ENCODE measurements around the gene CPEB4.
A peak's percentile ranks its signal among the peaks of the same experiment; 100 is the strongest.

Gene CPEB4

DNA sequence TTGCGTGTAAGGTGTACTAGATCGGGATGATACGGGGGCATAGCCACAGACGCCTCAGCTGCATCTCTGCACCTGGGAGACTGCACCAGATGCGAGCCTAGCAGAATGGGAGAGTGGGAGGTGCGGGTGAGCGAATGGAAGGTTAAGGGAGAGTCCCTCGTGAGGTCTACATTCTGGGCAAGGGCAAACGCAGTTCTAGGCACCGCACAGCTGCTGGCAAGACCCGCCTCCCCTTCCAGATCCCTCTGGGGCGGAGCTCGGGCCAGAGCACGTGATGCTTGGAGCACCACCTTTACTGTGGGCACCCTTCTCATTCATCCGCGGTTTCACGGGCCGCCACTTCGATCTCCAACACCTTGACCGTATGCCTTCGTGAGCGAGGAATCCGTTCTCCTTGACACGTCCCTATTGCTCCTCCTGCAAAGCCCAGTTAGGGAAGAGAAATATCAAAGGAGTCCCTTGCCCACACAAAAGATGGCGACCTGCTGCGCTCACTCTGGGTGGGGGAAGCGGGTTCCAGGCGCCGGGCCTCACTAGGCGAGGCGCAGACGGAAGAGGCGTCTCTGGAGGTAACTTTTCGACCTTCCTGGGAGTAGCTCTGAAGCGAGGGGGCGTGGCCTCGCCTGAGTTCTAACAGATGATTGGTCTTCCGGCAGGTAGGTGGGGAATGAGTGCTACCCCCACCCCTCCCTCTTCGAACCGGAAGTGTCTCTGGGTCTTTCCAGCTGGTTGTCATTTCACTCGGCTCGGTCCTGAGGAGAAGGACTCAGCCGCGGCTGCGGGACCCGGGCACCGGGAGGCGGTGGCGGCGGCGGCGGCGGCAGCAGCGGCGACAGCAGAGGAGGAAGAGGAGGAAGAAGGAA is at the start of gene CPEB4:
Gene CPEB4 (plus strand): TSS at position 740 of the 863 bp plus-strand sequence. CDS start 1,385 bp downstream, outside the sequence.
- DNase-seq: peak; percentile 95

DNA sequence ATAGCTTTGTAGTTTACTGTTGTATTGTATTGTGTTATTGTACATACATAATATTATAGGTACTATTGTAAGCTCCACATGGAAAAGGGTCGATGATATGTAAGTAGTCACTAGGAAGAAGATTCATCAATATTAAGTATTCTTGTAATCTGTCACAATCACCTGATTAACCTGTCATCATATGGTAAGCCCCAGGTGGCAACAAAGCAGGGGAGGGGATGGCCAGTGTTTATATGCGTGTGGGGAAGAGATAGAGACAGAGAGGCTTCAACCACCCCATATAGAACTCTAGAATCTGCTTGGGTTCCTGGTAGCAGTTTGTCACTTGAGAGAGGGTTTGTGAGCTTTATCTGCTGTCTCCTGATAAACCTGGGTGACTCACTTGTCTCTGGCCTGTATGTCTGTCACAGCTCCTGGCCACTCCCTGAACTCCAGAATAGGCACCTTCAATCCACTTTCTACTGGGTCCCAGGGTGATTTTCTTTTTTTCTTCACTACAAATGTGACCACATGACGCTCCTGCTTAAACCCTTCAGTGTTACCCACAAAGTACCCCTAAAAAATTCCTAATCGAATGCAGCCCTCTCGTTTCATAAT is 48.9 kb upstream of the CPEB4 start:
- no peak for DNase-seq

DNA sequence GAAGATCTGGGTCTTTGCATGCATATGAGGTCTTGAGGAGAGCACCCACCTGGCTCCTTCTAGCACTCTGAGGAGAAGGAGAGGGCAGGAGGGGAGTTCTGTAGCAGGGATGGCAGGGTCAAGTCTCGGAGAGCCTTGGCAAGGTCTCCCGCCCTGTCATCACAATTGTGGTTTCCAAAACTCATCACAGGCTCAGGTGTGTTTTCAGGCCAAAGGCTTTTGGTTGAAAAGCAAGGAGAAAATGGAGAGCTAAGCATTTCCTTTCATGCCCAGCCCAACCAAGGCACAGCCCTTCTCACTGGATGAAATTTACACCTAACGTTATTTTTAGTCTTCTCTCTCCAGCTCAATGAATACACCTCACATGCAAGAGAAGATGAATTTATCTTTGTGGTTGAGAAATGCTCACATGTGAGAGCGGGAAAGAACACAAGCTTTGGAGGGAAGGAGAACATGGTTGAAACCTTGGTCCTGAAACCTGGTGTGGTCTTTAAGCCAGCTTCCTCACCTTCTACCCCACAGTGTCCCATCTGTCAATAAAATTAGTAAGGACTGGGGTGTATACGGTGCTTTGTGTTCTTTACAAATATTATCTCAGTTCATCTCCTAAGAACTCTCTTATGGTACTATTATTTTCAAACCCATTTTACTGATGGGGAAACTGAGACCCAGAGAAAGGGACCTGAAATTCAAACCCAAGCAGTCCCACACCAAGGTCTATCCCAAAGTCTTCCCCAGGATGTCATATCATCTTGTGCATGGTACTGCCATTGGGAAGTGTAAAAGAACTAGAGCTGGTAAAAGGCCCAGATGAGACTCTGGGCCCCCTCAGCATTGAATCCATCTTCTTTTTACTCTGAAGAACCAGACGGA is 47.8 kb upstream of the CPEB4 start:
- DNase-seq: no peak

DNA sequence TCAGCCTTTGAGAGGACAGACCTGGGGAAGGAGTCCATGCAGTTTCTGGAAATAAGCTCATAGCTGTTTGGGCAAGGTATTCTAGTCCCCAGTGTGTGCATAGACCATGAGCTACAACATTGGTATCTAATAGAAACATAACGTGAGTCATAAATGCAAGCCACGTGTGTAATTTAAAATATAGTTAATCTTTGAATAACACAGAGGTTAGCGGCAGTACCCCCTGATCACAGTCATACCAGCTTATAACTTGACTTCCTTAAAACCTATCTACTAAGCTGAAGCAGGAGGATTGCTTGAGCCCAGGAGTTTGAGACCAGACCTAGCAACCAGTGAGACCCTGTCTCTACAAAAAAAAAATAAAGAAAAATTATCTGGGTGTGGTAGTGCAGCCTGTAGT is 46.4 kb upstream of the CPEB4 start:
- DNase-seq: no peak

DNA sequence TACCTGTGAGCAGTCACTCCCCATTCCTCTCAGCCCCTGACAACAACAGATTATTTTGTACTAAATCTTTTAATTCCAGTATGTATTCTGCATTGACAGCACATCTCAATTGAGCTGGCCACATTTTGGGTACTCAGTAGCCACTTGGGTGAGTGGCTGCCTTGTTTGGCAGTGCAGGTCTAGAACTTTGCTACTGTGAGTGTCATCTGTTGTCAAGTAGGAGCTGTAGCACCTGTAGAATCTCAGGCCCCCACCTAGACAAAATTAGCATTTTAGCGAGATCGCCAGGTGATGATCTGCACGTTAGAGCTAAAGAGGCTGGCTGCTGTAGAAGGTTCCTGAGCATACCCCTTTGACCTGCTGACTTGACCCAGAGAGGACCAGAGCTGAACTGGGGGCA is 44.4 kb upstream of the CPEB4 start:
- no peak for DNase-seq

DNA sequence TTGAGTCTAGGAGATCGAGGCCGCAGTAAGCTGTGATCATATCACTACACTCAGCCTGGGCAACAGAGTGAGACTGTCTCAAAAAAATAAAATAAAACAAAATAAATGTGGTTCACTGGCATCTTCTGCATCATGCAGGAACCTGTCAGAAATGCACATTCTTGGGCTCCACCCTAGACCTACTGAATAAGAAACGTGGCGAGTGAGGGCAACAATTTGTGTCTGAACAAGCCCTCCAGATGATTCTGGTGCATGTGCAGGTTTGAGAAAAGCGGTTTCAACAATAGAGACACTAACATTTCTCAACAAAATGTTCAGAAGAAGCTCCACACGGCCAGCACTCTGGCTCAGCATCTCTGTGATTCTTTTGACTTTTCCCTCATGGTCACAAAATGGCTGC is 42.8 kb upstream of the CPEB4 start:
- no peak for DNase-seq

DNA sequence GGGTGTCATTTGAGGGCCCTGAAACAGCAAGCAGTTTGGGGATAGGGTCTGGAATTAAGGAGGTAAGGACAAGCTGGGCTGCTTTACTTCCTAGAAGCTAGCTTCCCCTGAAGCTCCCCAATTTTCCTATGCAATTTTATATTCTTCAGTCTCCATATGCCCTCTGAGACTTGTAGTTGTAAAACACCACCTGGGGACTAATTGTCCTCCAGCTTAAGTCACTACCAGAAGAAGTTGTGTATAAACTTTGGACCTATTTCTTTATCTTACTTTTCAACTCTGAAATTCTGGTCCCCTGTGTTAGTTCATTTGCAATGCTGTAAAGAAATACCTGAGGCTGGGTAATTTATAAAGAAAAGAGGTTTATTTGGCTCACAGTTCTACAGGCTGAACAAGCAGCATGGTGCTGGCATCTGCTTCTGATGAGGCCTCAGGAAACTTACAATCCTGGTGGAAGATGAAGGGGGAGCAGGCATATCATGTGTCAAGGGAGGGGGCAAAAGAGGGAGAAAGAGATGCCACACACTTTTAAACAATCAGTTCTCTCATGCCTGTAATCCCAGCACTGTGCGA is 41.1 kb upstream of the CPEB4 start:
- DNase-seq: no peak

DNA sequence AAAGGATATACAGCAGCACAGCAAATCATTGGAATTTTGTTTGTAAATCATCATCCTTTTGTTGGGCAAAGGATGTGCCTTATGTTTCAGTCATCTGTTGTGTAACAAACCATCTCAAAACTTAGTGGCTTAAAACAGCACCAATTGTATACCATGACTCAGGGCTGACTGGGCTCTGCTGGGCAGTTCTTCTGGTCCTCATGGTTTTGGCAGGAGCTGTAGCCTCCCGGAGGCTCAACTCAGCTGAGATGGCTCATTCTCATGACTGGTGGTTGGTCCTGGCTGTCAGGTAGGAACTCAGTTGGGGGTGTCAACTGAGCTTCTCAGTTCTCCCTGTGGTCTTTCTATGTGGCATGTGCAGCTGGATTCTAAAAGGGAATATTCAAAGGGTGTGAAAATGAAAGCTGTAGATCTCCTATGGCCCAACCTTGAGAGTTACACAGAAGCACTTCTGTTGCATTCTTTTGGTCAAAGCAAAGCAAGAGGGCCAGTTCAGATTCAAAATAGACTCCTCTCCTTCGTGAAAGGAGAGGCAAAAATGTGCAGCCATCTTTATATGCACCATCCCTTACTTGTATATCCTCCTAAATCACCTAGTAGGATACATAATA is 39.1 kb upstream of the CPEB4 start:
- DNase-seq: no peak

DNA sequence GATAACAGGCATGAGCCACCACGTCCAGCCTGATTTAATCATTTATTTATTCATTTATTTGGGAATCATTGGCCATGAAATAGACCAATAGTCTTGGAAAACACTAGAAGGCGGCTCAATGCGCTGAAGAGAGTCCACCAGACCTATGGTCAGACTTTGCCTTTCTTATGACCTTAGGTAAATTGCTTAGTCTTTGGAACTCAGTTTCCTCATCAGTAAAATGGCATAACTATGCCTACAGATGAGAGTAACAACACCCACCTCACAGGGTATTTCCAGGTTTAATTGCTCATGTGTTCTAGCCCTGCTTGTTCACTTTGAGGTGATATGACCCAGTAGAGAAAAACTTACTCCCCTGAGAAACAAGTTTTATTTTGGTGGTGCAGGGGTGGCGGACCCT is 38.2 kb upstream of the CPEB4 start:
- DNase-seq: no peak

DNA sequence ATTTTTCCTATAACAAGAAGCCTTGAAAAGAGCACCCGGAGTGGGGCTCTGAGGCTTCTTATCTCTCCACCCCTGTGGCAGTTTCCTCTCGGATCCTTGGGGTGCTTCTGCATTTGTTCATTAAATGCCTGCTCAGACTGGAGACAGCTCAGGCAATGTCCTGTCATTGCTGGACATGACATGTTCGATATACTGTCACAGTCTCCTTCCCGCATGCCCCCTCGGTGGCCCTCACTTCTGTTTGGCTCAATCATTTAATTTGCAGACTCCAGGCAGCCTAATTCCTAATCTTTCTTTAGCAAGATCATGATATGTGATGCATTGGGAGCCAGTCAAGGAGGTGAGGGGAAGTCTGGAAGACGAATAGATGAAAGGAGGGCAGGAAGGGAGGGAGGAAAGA is 37.5 kb upstream of the CPEB4 start:
- no peak for DNase-seq

DNA sequence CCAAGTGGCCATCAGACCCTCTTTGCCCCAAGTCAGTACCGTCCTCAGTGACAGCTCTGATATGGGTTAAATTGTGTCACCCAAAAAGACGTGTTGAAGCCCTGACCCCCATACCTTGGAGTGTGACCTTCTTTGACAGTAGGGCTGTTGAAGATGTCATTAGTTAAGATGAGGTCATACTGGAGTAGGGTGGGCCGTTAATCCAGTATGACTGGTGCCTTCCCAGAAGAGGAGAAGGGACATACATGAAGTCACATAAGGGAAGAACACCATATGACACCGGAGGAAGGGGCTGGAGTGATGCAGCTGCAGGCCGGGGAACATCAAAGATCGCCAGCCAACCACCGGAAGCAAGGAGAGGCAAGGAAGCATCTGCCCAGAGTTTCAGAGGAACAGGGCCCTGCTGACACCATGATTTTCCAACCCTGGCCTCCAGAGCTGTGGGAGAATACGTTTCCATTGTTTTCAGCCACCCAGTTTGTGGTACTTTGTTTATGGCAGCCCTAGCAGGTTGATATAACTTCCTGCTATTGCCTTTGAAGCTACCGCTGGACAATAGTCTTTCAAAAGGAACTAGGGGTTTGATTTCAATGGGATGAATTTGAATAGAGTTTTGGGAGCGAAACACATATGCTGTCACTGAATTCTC is 36.4 kb upstream of the CPEB4 start:
- DNase-seq: no peak

DNA sequence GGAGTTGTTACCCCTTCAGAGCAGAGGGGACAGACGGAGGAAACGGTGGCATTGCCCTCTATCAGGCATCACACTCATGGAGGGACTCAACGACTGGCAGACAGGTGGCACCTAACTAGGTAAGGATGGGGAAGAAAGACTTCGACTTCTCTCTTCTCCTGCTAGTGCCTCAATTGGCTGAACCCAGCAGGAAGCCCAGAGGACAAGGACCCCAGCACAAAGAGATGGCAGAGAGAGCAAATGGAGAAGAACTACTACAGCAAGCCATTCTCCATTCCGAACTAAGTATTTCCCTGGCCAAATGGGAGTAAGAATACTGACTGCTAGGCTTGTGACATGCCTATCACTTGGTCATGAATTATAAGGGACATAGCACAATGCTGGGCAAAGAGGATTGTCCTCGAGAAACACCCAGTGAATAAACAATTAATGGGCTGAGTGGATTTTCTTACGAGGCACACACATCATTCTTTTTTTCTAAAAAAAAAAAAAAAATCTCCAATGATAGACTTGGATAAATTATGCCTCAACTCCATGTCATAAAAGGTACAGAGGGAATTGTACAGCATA is 35.3 kb upstream of the CPEB4 start:
- DNase-seq: no peak

DNA sequence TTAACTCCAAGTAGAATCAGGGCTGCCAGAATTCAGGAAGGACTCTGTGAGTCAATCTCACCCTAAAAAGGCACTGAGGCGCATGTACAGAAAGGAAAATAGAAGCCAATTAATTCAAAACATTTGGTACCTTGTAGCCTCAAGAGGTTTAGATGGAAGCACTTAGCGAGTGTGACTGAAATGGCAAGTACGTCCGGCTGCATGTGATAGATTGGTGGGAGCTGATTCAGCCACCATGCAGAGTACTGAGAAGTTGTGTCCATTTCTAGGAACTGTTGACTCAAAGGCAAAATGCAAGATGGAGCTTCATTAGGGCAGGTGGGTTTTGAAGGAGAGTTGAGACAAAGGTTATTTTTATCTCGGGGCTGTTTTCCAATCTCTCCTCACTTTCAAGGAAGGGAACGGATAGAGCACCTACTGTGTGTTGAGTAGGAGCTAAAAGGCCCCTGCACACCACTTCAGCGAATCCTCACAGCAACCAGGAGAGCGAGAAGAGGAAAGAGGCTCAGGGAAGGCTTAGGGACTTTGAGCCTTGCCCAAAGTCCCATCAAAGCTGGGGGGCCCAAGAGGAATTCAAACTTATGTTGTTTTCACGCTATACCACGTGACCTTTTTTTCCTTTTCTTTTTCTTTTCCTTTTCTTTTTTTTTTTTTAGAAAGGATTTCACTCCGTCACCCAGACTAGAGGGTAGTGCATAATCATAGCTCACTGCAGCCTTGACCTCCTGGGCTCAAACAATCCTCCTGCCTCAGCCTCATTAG is 34.6 kb upstream of the CPEB4 start:
- no peak for DNase-seq

DNA sequence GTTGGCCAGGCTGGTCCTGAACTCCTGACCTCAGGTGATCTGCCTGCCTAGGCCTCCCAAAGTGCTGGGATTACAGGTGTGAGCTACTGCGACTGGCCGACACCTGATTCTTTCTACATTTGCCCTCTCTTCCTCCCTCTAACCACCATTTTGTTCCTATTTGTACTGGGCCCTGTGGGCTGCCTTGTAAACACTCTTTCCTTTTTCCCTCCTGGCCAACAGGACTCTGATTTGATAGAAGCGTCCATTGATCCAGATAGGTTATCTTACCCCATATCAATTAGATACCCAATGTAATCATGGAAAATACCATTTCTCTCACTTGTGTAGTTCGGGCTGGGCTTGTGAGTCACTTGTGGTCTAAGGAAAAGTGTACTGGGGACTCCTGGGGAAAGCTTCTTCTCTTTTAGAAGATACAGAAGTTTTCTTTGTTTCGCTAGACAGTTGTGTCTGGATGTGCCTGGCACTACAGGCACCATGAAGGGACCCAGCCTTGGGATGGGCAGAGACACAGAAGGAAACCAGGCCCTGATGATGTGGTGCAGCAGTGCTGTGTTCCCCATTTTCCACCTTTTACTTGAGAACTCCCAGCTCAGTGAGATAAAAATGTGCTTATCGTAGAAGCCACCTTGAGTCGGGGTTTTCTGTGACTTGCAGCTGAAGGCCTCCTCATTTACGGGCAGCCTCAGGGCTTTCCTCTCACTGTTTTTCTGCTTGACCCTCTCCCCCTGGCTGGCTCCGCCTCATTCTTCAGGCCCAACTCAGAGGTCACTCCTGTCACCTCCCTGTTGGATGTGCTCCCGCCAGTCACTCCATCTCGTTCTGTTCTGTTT is 32.8 kb upstream of the CPEB4 start:
- no peak for DNase-seq

DNA sequence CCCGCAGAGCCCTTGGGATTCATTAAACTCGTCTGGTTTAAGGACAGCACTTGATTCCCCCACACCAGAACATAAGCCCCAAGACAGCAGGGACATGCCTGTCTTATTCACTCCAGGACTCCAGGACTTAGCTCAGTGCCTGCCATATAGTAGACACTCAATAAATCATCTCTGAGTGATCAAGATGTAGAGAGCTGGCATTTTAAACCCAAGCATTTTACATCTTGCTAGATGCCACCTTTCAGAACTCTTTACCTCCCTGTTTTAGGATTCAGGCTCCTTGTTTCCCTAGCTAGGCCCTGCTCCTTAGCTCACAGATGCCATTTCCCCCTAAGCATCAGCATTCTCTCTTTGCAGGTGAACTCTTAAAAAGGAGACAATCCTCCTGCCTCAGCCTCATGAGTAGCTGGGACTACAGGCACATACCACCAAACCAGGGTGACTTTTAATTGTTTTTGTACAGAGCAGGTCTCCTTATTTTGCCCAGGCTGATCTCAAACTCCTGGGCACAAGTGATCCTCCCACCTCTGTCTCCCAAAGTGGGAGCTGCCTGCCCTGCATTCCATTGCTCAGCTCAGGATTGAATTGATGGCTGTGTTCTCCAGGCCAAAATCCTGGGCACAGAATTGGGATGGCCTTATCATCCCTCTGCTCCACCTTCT is 32.0 kb upstream of the CPEB4 start:
- DNase-seq: no peak

DNA sequence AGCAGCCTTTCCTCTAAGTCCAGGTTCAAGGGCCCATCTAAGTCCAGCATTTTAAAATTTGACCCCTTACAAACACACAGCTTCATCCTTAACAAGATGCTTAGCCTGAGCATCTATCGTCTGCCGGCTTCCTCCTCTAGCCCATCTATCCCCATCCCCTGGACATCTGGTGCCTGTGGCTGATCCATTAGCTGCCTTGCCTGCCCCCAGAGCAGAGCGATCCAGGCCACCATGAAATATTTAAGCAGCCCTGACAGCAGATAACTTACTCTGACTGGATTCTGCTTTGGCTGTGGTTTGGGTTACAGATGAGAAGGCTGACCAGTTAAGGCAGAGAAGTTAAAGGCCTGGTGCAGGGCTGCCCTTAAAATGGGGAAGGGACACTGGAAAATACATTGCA is 30.9 kb upstream of the CPEB4 start:
- no peak for DNase-seq

DNA sequence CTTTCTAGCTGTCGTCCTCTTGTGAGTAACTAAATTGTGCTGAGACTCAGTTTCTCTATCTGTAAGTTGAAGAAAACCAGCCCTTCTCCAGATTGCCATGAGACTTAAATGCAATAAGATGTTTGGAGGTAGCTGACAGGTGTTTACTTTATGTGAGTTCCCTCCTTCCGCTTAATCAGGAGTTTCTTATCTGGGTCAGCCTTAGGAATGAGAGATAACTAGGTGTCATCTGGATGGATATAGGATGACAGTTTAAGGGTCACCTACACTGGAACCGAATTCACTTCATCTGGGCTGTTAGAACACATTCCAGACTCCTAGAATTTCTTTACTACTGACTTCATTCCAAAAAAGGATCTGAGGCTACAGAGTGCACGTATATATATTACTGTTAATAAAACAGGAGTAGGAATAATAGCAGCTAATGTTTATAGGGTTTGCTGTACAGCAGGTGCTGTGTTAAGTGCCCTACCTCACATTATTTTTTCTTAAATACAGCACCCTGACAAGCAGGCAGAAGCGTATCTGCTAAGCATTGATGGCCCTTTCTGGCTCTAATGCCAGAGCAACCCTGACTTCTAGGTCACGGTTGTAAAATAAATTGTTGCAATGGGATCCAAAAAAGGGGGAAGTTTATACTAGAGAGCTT is 30.0 kb upstream of the CPEB4 start:
- DNase-seq: no peak

DNA sequence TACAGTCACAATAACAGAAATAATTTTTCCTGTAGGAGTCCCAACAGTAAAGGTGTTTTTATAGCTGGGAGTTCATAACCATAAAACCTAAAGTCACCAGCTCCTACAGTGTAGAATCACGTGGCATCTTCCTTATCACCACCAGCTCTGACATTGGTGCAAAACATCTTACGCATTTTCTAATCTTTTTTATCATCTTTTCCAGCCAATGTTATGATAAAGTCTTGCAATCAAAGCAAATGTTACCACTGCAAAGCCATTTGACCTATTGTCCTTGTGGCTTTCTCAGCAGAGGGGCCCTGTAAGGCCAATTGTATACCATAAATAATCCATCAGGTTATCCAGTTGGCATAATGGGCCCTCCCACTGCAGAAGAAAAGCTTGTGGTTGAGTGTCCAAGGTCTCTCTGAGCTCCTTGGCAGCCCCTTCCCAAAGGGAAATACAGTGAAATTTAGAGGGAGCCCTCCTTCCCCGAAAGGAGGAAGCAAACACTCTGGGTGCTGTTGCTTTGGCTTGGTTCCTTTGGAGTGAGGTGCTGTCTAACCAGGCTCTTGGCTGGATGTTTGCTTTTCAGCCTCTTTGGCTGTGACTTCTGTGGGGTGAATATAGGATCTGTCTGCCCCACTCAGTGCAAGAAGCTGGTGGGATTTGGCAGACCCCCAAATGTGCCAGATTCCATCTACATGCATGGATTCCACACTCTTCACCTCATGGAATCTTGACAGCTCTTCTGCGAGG is 29.3 kb upstream of the CPEB4 start:
- DNase-seq: no peak
